H1 (cell line): Measurements from ENCODE around the gene PHLDA3.

Experiments used
- CREB1 ChIP-seq: IDR thresholded peaks from 2 replicates; pipeline ENCODE4 v1.6.1; 2012; ENCODE audit warnings: inconsistent platforms
- CTCF ChIP-seq, 3 experiments: IDR thresholded peaks; 1 replicate in 2 of 3; 2 replicates in 1 of 3; pipeline versions ENCODE4 v1.5.1 to v1.6.1; 2011; ENCODE audit warnings: low read length in 3 of 3, mild to moderate bottlenecking in 3 of 3, inconsistent platforms in 2 of 3, low read depth in 1 of 3, moderate library complexity in 1 of 3; ENCODE audit not compliant: insufficient read depth in 1 of 3; ENCODE audit errors: control extremely low read depth in 1 of 3
- HDAC6 ChIP-seq: IDR thresholded peaks from one replicate; pipeline ENCODE4 v1.7.1; 2012; ENCODE audit warnings: low read depth, mild to moderate bottlenecking, inconsistent platforms, low read length, moderate library complexity
- POLR2A ChIP-seq, 2 experiments: IDR thresholded peaks; 1 replicate in 1 of 2; 2 replicates in 1 of 2; pipeline ENCODE4 v1.6.1; 2011; ENCODE audit warnings: low read depth in 2 of 2, low read length in 2 of 2, mild to moderate bottlenecking in 2 of 2; ENCODE audit errors: control extremely low read depth in 1 of 2
- SAP30 ChIP-seq: fragments of 300-600 bp; sonication (generic); IDR thresholded peaks from 2 replicates; pipeline ENCODE4 v1.7.1; 2012; ENCODE audit warnings: low read length, moderate library complexity, mild to moderate bottlenecking, inconsistent platforms; ENCODE audit not compliant: insufficient read depth, insufficient replicate concordance
- ZNF274 ChIP-seq: IDR thresholded peaks from 2 replicates; pipeline ENCODE4 v1.7.0; 2012; ENCODE audit warnings: low read length, borderline replicate concordance; ENCODE audit errors: extremely low read depth

- no peak for TF ChIP-seq CTCF (IDR thresholded peaks at IDR 0.05; ENCODE audit: control extremely low read depth in 1 of 3, insufficient read depth in 1 of 3, low read depth in 1 of 3, low read length in 3 of 3)
- no peak for TF ChIP-seq ZNF274
- TF ChIP-seq HDAC6: no peak
- no peak for TF ChIP-seq SAP30
- TF ChIP-seq CREB1: no peak
- TF ChIP-seq POLR2A (IDR thresholded peaks at IDR 0.05; ENCODE audit: control extremely low read depth in 1 of 2, low read depth in 2 of 2, low read length in 2 of 2): no peak
Observed at GRCh38 chr1:201493757-201494617, 25.0 kb upstream of the PHLDA3 start.
